MM.1S (cell line): ENCODE measurements around the gene RHEB.

ENCODE experiments used
- DNase-seq: peaks from one replicate; pipeline ENCODE4 v3.0.0-alpha.2; 2015
- H2AFZ ChIP-seq: fragments of 300-600 bp; sonication (generic); 2 replicates; pipeline ENCODE4 v1.6.0; 2016; ENCODE audit warnings: antibody characterized with exemption, low read length
- H3F3A ChIP-seq: fragments of 300-600 bp; sonication (generic); 2 replicates; pipeline ENCODE4 v1.6.1; 2016; ENCODE audit warnings: mild to moderate bottlenecking, antibody characterized with exemption, low read length, moderate library complexity, mixed read lengths; ENCODE audit not compliant: insufficient read depth
- H3K27ac ChIP-seq: fragments of 300-600 bp; sonication (generic); 2 replicates; pipeline ENCODE4 v1.5.1; 2016; ENCODE audit warnings: mild to moderate bottlenecking, low read length
- H3K27me3 ChIP-seq: fragments of 300-600 bp; sonication (generic); replicated peaks from 2 replicates; pipeline ENCODE4 v1.6.0; 2016; ENCODE audit warnings: low read length; ENCODE audit not compliant: insufficient read depth
- H3K36me3 ChIP-seq: fragments of 300-600 bp; sonication (generic); replicated peaks from 2 replicates; pipeline ENCODE4 v1.6.1; 2016; ENCODE audit warnings: mild to moderate bottlenecking, low read length, mixed read lengths; ENCODE audit not compliant: insufficient read depth
- H3K4me1 ChIP-seq: fragments of 300-600 bp; sonication (generic); 2 replicates; pipeline ENCODE4 v1.6.1; 2016; ENCODE audit warnings: low read length, mixed read lengths
- H3K4me2 ChIP-seq: fragments of 300-600 bp; sonication (generic); 2 replicates; pipeline ENCODE4 v1.6.0; 2016; ENCODE audit warnings: low read depth, low read length
- H3K4me3 ChIP-seq: fragments of 300-600 bp; sonication (generic); 2 replicates; pipeline ENCODE4 v1.5.1; 2016; ENCODE audit warnings: low read length, mixed read lengths
- H3K79me2 ChIP-seq: fragments of 300-600 bp; sonication (generic); 2 replicates; pipeline ENCODE4 v1.6.1; 2016; ENCODE audit warnings: mixed run types, low read length, mixed read lengths
- H3K9ac ChIP-seq: fragments of 300-600 bp; sonication (generic); 2 replicates; pipeline ENCODE4 v1.6.1; 2016; ENCODE audit warnings: low read length, mixed read lengths
- H3K9me2 ChIP-seq: fragments of 300-600 bp; sonication (generic); replicated peaks from 2 replicates; pipeline ENCODE4 v1.6.1; 2016; ENCODE audit warnings: mild to moderate bottlenecking, low read length, mixed read lengths; ENCODE audit not compliant: insufficient read depth
- H3K9me3 ChIP-seq: fragments of 300-600 bp; sonication (generic); replicated peaks from 2 replicates; pipeline ENCODE4 v1.6.1; 2016; ENCODE audit warnings: mild to moderate bottlenecking, low read length, mixed read lengths; ENCODE audit not compliant: insufficient read depth
- H4K20me1 ChIP-seq: fragments of 300-600 bp; sonication (generic); 2 replicates; pipeline ENCODE4 v1.6.1; 2016; ENCODE audit warnings: mild to moderate bottlenecking, low read length, moderate library complexity, mixed read lengths; ENCODE audit not compliant: insufficient read depth
- CTCF ChIP-seq: fragments of 300-600 bp; sonication (generic); IDR thresholded peaks from 2 replicates; pipeline ENCODE4 v1.5.1; 2016; ENCODE audit warnings: antibody characterized with exemption, low read length, mixed read lengths
- EZH2 ChIP-seq: fragments of 300-600 bp; sonication (generic); optimal IDR thresholded peaks from 2 replicates; pipeline ENCODE3; 2017; ENCODE audit warnings: low read depth, mild to moderate bottlenecking, antibody characterized with exemption, low read length, mixed read lengths
- EZH2phosphoT487 ChIP-seq: fragments of 300-600 bp; sonication (generic); IDR thresholded peaks from 2 replicates; pipeline ENCODE4 v1.6.1; 2018; ENCODE audit warnings: antibody characterized with exemption, low read length

Gene RHEB

GRCh38 chr7:151544183-151544582 is 24.5 kb upstream of the RHEB start:
- TF ChIP-seq EZH2 (no peak), CTCF (no peak), EZH2phosphoT487 (no peak)
- H3K9ac ChIP-seq: no peak overlapping the region
- no peaks in the 10 kb centered on the region for H3K79me2 ChIP-seq
- no peaks in the 10 kb centered on the region for H3F3A ChIP-seq
- H3K9me2 ChIP-seq: no peaks in the 10 kb centered on the region
- H3K9me3 ChIP-seq: no peaks in the 10 kb centered on the region
- no peaks in the 10 kb centered on the region for H3K36me3 ChIP-seq
- no peak overlapping the region for H3K4me2 ChIP-seq
- H2AFZ ChIP-seq: no peak overlapping the region
- no peaks in the 10 kb centered on the region for H4K20me1 ChIP-seq
- no peaks in the 10 kb centered on the region for H3K4me1 ChIP-seq
- no peak overlapping the region for H3K4me3 ChIP-seq
- no peak for DNase-seq
- no peak overlapping the region for H3K27ac ChIP-seq
- H3K27me3 ChIP-seq: no peaks in the 10 kb centered on the region

- TF ChIP-seq EZH2phosphoT487: no peak
- no peak for TF ChIP-seq EZH2
- TF ChIP-seq CTCF: no peak
- Histone ChIP-seq H3K36me3 (no peaks in the 10 kb centered on the region), H4K20me1 (no peaks in the 10 kb centered on the region), H3K4me2 (no peak overlapping the region), H3K79me2 (no peaks in the 10 kb centered on the region), H3F3A (no peaks in the 10 kb centered on the region), H3K4me3 (no peak overlapping the region), H3K9me3 (no peaks in the 10 kb centered on the region), H3K9ac (no peak overlapping the region), H3K27me3 (no peaks in the 10 kb centered on the region), H3K27ac (no peak overlapping the region), H3K9me2 (no peaks in the 10 kb centered on the region), H2AFZ (no peak overlapping the region), H3K4me1 (no peaks in the 10 kb centered on the region)
- DNase-seq: no peak
Observed at GRCh38 chr7:151542606-151543130, 23.0 kb upstream of the RHEB start.

GRCh38 chr7:151541709-151542499 is 22.2 kb upstream of the RHEB start:
- Histone ChIP-seq H2AFZ (no peak overlapping the region), H3K4me1 (no peaks in the 10 kb centered on the region), H3K9ac (no peak overlapping the region), H3K79me2 (no peaks in the 10 kb centered on the region), H3K9me2 (no peaks in the 10 kb centered on the region), H4K20me1 (no peaks in the 10 kb centered on the region), H3F3A (no peaks in the 10 kb centered on the region), H3K36me3 (no peaks in the 10 kb centered on the region), H3K9me3 (no peaks in the 10 kb centered on the region), H3K4me3 (no peak overlapping the region), H3K4me2 (no peak overlapping the region), H3K27ac (no peak overlapping the region), H3K27me3 (no peaks in the 10 kb centered on the region)
- no peak for TF ChIP-seq EZH2
- TF ChIP-seq CTCF: no peak
- no peak for TF ChIP-seq EZH2phosphoT487
- DNase-seq: no peak
